Calu3 (cell line): ENCODE data around the gene IKBKG. TPM values are rescaled to one million over a fixed set of nuclear protein-coding genes. Genes with fewer than 3 reads are reported as not detected.
"Not testable (repeated sequence)": the region's sequence is repeated elsewhere in the genome, so short reads cannot be mapped to it uniquely, and the experiment has no call there.

Source experiments
- BruUV-seq: library from RNA; stranded (reverse); fragments of 400-500 nt; replicated peaks from 2 replicates; lab custom pipeline; 2021; lab: Mats Ljungman, UMichigan
- CTCF ChIA-PET: fragments of 300-600 bp; sonication (Branson Sonifier 250); formaldehyde crosslinking; loops from one replicate; lab custom pipeline; 2022; ENCODE audit warnings: antibody characterized with exemption; lab: Charles Lee
- DNase-seq: peaks from one replicate; pipeline ENCODE4 v3.0.0; 2022
- H3K27ac Mint-ChIP-seq: one replicate; pipeline ENCODE4 v1.8.0; 2022; ENCODE audit warnings: mixed read lengths; ENCODE audit not compliant: unreplicated experiment
- H3K27me3 Mint-ChIP-seq: one replicate; pipeline ENCODE4 v1.8.0; 2022; ENCODE audit warnings: mixed read lengths; ENCODE audit not compliant: unreplicated experiment
- H3K36me3 Mint-ChIP-seq: one replicate; pipeline ENCODE4 v1.8.0; 2022; ENCODE audit warnings: mild to moderate bottlenecking, moderate library complexity, mixed read lengths; ENCODE audit not compliant: insufficient read depth, unreplicated experiment
- H3K4me1 Mint-ChIP-seq: one replicate; pipeline ENCODE4 v1.8.0; 2022; ENCODE audit warnings: mild to moderate bottlenecking, low read depth, mixed read lengths; ENCODE audit not compliant: unreplicated experiment
- H3K4me3 Mint-ChIP-seq: one replicate; pipeline ENCODE4 v1.8.0; 2022; ENCODE audit warnings: mild to moderate bottlenecking, low read depth, moderate library complexity, mixed read lengths; ENCODE audit not compliant: unreplicated experiment
- H3K9me3 Mint-ChIP-seq: one replicate; pipeline ENCODE4 v1.8.0; 2022; ENCODE audit warnings: low read depth, mixed read lengths; ENCODE audit not compliant: unreplicated experiment
- CTCF ChIP-seq: fragments of 200-600 bp; IDR thresholded peaks from one replicate; pipeline ENCODE4 v1.8.0; 2022; ENCODE audit warnings: antibody characterized with exemption; ENCODE audit not compliant: unreplicated experiment
- intact Hi-C: fragments of 100-400 bp; cut with micrococcal nuclease; formaldehyde crosslinking; loops from one replicate; pipeline ENCODE4 v1.10.0; 2022; ENCODE audit not compliant: unreplicated experiment
- total RNA-seq: library from RNA; stranded (reverse); gene quantifications from 2 replicates; pipeline ENCODE4 v1.2.3, GENCODE V29; 2022

IKBKG gene
- total RNA-seq, 1 experiment from 2014 or later: 39.9 TPM

GRCh38 chrX:154535892-154536291, 11.5 kb upstream of the IKBKG start:
- no peak for TF ChIP-seq CTCF
- DNase-seq: no peak
- BruUV-seq: no TSS peak
- Mint-ChIP-seq H3K4me3 (no peak overlapping the region), H3K27ac (no peak overlapping the region), H3K36me3 (peaks cover 47% of the 10 kb centered on the region), H3K9me3 (no peaks in the 10 kb centered on the region), H3K4me1 (peaks cover 5% of the 10 kb centered on the region), H3K27me3 (no peaks in the 10 kb centered on the region)
- CTCF ChIA-PET: no interaction called here
- intact Hi-C loops: no loop called here

GRCh38 chrX:154539077-154539476, 8.3 kb upstream of the IKBKG start:
- CTCF ChIA-PET: no interaction called here
- peaks cover 55% of the 10 kb centered on the region for H3K36me3 Mint-ChIP-seq
- BruUV-seq: no TSS peak
- no peak overlapping the region for H3K4me3 Mint-ChIP-seq
- intact Hi-C loops: no loop called here
- H3K27me3 Mint-ChIP-seq: no peaks in the 10 kb centered on the region
- TF ChIP-seq CTCF: no peak
- H3K27ac Mint-ChIP-seq: peak overlapping the region; percentile 63
- no peak for DNase-seq
- peaks cover 23% of the 10 kb centered on the region for H3K4me1 Mint-ChIP-seq
- no peaks in the 10 kb centered on the region for H3K9me3 Mint-ChIP-seq

DNA sequence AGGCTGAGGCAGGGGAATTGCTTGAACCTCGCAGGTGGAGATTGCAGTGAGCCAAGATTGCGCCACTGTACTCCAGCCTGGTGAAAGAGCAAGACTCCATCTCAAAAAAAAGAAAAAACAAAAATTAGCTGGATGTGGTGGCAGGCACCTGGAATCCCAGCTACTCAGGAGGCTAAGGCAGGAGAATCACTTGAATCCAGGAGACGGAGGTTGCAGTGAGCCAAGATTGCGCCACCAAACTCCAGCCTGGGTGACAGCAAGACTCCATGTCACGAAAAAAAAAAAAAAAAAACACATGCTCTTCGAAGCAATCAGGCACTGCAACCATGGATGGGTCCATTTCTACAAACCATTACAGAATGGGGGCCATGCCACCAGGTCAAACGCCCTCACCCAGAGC, 7.1 kb upstream of the IKBKG start:
- BruUV-seq, H3K9me3 Mint-ChIP-seq, H3K27me3 Mint-ChIP-seq, intact Hi-C loops, DNase-seq: not testable (repeated sequence)
- H3K4me1 Mint-ChIP-seq: peaks cover 23% of the 10 kb centered on the region
- H3K36me3 Mint-ChIP-seq: peaks cover 56% of the 10 kb centered on the region
- H3K4me3 Mint-ChIP-seq: peak overlapping the region; percentile 67
- CTCF ChIA-PET: interaction anchor here (0.6 kb wide), 1 partner anchor 785 kb away, joined by 5 read pairs; no protein-coding TSS in a partner anchor
- H3K27ac Mint-ChIP-seq: peak overlapping the region; percentile 94

DNA sequence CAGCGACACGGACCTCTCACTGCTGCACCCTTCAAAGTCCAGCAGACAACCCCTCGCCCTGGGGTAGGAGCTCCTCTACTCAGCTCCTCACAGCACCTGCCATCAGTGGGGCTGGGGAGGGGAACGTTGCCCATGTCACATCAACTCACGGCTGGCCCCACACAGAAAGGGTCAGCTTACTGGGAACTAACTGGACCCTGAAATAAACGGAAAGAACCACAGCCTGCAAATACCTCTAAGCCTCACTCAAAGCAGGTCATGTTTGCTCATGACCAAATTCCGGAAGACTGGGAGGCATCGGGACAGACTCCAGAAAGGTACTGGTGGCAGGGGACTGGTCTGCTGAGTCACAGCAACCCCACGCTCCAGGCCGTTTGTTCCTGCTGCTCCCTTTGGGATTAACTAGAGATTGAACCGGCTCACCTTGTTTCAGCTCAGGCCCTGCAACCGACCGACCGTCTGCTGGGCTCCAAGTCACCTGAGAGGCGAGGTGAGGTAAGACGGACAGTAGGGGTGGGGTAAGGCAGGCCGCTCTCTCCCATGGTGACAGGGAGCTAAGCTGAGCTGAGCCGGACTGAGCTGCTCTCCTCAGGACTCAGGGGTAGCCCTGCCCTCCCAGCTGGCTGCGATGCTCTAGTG, 6.4 kb upstream of the IKBKG start:
- Mint-ChIP-seq H3K27ac (peak overlapping the region; percentile 94), H3K4me1 (peaks cover 23% of the 10 kb centered on the region), H3K9me3 (no peaks in the 10 kb centered on the region), H3K27me3 (no peaks in the 10 kb centered on the region), H3K36me3 (peaks cover 59% of the 10 kb centered on the region), H3K4me3 (peak overlapping the region; percentile 67)
- peak; percentile 86 for DNase-seq
- intact Hi-C loops: no loop called here
- no peak for TF ChIP-seq CTCF
- CTCF ChIA-PET: interaction anchor here (0.8 to 0.9 kb wide), 2 partner anchors 14 to 141 kb away, joined by 3 to 4 read pairs; no protein-coding TSS in a partner anchor
- no TSS peak for BruUV-seq

- TSS peak; percentile 68 for BruUV-seq
- no peak for DNase-seq
- intact Hi-C loops: no loop called here
- peak overlapping the region; percentile 67 for H3K4me3 Mint-ChIP-seq
- no peaks in the 10 kb centered on the region for H3K9me3 Mint-ChIP-seq
- H3K27ac Mint-ChIP-seq: peak overlapping the region; percentile 94
- no peak for TF ChIP-seq CTCF
- peaks cover 64% of the 10 kb centered on the region for H3K36me3 Mint-ChIP-seq
- CTCF ChIA-PET: interaction anchor here (0.8 to 0.9 kb wide), 2 partner anchors 14 to 142 kb away, joined by 3 to 4 read pairs; no protein-coding TSS in a partner anchor
- H3K27me3 Mint-ChIP-seq: no peaks in the 10 kb centered on the region
- H3K4me1 Mint-ChIP-seq: peaks cover 23% of the 10 kb centered on the region
Measured at GRCh38 chrX:154541589-154541895, 5.9 kb upstream of the IKBKG start.
